ENCODE results near the gene ERICH2. TPM values are rescaled to one million over a fixed set of nuclear protein-coding genes. Genes with fewer than 3 reads are reported as not detected.
"Not testable (repeated sequence)": the region's sequence is repeated elsewhere in the genome, so short reads cannot be mapped to it uniquely, and the experiment has no call there.

The ERICH2 gene
- total RNA-seq, 4 donors from 2014 or later, result not detected

- TF ChIP-seq POLR2A (IDR thresholded peaks at IDR 0.05) (no peak), CTCF (IDR thresholded peaks at IDR 0.05) (no peak)
- Histone ChIP-seq H3K27ac (no peak overlapping the region), H3K9me3 (no peaks in the 10 kb centered on the region), H3K4me1 (no peaks in the 10 kb centered on the region), H3K4me3 (no peak overlapping the region), H3K36me3 (no peaks in the 10 kb centered on the region), H3K27me3 (no peaks in the 10 kb centered on the region)
- no peak for DNase-seq
Observed at GRCh38 chr2:170747921-170748320, 22.3 kb upstream of the ERICH2 start.

DNA sequence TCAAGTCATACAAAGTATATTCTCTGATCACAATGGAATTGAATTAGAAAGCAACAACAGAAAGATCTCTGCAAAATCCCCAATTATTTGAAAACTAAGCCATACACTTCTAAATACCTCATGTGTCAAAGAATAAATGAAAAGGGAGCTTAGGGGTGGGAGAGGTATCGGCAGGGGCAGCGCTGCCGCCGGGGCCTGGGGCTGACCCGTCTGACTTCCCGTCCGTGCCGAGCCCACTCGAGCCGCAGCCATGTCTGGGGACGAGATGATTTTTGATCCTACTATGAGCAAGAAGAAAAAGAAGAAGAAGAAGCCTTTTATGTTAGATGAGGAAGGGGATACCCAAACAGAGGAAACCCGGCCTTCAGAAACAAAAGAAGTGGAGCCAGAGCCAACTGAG, 18.6 kb upstream of the ERICH2 start:
- not testable (repeated sequence) for DNase-seq, H3K9me3 ChIP-seq, H3K27me3 ChIP-seq, H3K36me3 ChIP-seq, H3K4me3 ChIP-seq, H3K4me1 ChIP-seq, H3K27ac ChIP-seq

GRCh38 chr2:170761572-170761971, 8.6 kb upstream of the ERICH2 start:
- TF ChIP-seq CTCF (IDR thresholded peaks at IDR 0.05) (no peak), POLR2A (IDR thresholded peaks at IDR 0.05) (no peak)
- Histone ChIP-seq H3K27ac (no peak overlapping the region), H3K9me3 (no peaks in the 10 kb centered on the region), H3K4me3 (no peak overlapping the region), H3K36me3 (no peaks in the 10 kb centered on the region), H3K4me1 (no peaks in the 10 kb centered on the region), H3K27me3 (no peaks in the 10 kb centered on the region)
- no peak for DNase-seq

GRCh38 chr2:170762760-170763159, 7.4 kb upstream of the ERICH2 start:
- Histone ChIP-seq H3K27ac (no peak overlapping the region), H3K36me3 (no peaks in the 10 kb centered on the region), H3K4me3 (no peak overlapping the region), H3K27me3 (no peaks in the 10 kb centered on the region), H3K9me3 (no peaks in the 10 kb centered on the region), H3K4me1 (no peaks in the 10 kb centered on the region)
- no peak for TF ChIP-seq CTCF (IDR thresholded peaks at IDR 0.05)
- no peak for DNase-seq

GRCh38 chr2:170763232-170763631, 6.9 kb upstream of the ERICH2 start:
- H3K27ac ChIP-seq, result no peak overlapping the region
- TF ChIP-seq CTCF (IDR thresholded peaks at IDR 0.05) (no peak), POLR2A (IDR thresholded peaks at IDR 0.05) (no peak)
- H3K27me3 ChIP-seq, result no peaks in the 10 kb centered on the region
- no peaks in the 10 kb centered on the region for H3K4me1 ChIP-seq
- H3K36me3 ChIP-seq, result no peaks in the 10 kb centered on the region
- no peaks in the 10 kb centered on the region for H3K9me3 ChIP-seq
- no peak overlapping the region for H3K4me3 ChIP-seq
- no peak for DNase-seq

- TF ChIP-seq CTCF (IDR thresholded peaks at IDR 0.05) (no peak), POLR2A (IDR thresholded peaks at IDR 0.05) (no peak)
- Histone ChIP-seq H3K4me3 (no peak overlapping the region), H3K27ac (no peak overlapping the region), H3K27me3 (no peaks in the 10 kb centered on the region), H3K36me3 (no peaks in the 10 kb centered on the region), H3K9me3 (no peaks in the 10 kb centered on the region), H3K4me1 (peaks cover 0 to 1% (median 0%) of the 10 kb centered on the region in 4 donors)
- DNase-seq, result no peak
Observed at GRCh38 chr2:170764880-170765261, 5.3 kb upstream of the ERICH2 start.

All from Peyer's patch (tissue), 4 donors.